Posterior cingulate gyrus (tissue), 11 donors: ENCODE data around the gene ESRRG.

Source experiments
- DNase-seq, 10 donors: peaks; one replicate each; pipeline versions ENCODE4 v3.0.0 to v3.0.0-alpha.2; 2020 to 2021; ENCODE audit warnings: mixed read lengths in 3 of 10
- intact Hi-C: fragments of 100-400 bp; cut with DNase I; formaldehyde crosslinking; loops from one replicate; pipeline ENCODE4 v1.15.1; 2023

The ESRRG gene

DNA sequence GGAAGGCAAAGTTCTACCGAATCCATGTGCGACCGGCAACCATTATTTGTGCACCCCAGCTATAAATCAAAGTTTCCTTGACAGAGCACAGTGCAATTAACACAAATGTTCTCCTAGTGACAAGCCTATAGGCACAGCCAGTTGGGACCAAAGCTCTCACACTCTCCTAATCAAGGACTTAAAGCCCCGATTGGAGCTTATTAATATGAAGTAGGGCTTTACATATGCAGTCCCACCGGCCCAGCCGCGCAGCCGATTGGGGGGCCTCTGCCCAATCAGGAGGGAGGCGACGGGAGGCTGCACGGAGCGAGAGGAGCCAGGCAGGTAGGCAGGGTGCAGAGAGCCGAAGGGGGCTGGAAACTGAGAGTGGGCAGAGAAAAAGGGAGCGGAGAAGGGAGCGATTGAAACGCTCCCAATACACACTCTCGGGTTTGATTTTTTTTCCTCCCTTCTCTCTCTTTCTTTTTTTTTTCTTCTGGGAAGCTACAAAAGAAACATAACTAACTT lies at the start of gene ESRRG:
Gene ESRRG, minus strand, starts transcription at position 156 of the 507 bp plus-strand sequence. Its CDS starts 130 bp downstream, at position 26.
- DNase-seq = peak in 9 of 10 donors; percentile 31 to 94 (median 56)
- intact Hi-C loops = no loop called here

DNA sequence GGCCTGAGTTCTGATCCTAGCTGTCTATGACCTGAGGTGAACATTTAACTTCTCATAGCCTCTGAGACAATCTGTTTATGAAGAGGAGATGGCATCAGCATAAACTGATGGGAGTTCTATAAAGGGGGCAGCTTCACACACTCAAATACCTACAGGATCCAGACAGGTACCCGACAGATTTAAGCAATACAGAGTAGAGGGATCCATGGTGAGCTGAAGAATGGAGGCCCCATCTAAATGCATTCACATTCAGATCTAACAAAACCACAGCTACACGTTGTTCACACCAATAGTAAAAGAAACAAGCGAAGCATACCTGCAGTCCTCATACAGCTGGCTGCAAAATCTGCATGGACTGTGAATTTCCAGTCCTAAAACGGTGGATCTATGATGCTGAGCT lies 48.7 kb upstream of the ESRRG start:
- no peak for DNase-seq
- intact Hi-C loops = no loop called here

DNA sequence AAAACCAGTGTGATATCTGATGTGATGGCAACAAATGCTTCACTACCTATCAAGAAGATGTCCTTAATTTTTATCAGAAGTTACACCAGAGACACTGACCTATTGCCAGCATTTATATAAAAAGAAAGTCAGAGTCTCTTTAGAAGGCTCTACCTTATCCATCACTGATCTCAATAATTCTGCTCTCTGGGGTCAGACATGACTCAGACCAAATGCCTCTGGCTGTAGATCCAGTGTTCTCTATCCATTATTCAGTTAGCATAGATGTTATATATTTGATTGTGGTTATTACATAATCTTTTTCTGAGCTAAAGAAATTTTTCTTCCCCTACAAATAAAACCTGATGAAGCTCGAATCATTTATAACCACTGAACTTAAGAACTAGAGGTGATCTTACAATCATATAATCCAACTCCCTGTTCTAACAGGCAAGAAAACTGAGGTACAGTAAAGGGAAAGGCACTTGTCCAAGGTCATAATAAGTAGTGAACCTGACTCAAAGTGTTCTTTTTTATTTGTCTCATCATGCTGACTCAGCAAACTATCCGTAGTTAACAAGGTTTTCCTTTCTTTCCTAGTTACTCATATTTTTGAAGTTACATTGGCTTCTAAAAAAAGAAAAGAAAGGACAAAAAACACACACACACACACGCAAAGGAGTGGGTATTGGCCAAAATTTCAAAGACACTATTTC lies 43.6 kb upstream of the ESRRG start:
- DNase-seq = no peak
- intact Hi-C loops = no loop called here

DNA sequence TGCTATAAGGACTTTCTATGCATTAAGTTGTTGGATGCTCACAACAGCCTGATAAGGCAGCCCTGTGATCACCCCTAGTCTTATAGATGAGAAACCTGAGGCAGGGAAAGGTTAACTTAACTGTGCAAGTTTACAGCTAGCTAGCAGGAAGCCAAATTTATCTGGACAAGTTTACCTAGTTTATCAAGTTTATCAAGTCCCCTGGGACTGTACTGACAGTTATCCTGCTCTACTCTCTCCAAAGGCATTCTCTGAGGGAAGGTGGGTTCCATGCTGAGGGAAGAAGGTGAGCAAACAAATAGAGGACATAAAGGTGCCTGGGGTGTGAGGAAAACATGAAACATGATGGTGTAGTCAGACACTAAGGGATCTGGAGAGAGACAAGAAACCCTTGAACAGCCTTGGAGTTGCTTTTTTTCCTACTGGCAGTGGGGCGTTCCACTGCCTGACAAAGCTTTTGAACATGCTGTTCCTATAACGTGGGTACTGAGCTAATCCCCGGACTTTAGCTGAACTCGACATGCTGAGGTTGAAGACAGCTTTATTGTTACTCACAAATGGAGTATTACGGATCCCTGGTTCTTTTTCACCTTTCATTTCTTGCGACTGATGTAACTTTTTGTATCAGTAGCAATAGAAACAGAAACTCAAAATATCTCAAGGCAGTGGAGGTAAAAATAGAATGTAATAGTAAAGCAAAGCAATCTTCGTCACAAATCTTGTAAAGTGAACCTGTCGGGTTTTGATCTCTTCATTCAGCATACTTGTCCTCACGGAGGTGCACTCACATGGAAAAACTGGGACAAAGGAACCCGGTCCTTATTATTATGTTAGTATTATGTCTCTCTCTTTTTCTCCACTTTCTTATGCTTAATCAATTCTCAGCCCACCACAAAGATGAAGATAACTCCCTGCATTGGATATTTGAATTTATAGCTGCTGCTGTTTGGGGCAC lies 42.4 kb upstream of the ESRRG start:
- no peak for DNase-seq
- intact Hi-C loops = no loop called here

DNA sequence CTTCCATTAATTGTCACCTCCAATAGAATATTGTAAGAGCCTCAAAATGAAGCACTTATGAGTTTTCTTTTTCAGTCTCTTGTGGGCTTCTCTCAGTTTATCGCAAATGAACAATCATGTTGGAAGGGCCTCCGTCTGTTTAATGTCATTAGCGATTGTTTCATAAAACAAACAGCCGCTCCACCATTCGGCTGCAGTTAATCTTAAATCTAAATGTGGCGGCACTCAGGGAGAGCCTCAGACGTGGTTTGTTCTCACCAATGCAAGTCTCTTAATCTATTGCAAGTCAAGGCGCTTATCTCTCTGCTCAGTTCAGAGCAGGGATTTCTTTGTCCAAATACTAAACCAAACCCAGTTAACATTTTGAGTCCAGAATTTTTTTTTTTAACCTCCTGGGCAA lies 34.9 kb upstream of the ESRRG start:
- intact Hi-C loops = loop anchor here (10.0 kb wide), 2 partner anchors 327 to 577 kb away; no protein-coding TSS in a partner anchor
- DNase-seq = no peak

DNA sequence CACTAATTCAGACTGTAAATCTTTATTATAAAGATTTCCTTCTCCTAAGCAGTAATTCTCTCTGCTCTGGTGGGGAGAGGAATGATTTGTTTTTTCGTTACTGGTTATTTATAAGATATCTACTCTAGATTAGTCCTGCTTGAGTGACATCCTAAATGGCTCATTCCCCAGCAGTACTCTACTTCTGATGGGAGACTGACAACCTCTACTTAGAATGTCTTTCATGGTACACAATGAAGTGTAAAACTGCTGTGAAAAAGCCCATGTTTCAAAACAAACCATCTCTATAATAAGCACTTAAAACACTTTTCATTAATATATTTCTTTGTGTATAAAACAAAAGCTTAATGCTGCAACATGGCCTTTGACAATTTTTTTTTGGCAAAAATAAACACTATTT lies 33.9 kb upstream of the ESRRG start:
- intact Hi-C loops = loop anchor here (10.0 kb wide), 2 partner anchors 328 to 578 kb away; no protein-coding TSS in a partner anchor
- DNase-seq = no peak

DNA sequence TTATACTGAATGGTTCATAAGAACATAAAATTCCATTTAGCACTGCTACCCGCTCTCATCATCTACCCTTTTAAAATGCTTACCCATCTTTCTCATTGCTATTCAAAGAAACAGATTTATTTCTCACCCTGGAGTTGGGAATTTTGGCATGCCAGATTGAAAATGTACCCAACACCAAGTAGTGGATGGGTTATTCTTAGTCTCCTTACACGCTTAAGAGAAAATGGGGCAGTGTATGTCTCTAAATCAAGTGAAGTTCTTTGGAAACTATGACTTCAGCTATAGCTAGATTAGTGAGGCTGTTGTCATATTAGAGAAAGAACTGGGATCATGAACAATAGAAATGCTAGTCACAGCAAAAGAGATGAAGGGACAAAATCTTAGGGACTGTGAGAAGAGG lies 27.7 kb upstream of the ESRRG start:
- intact Hi-C loops = loop anchor here (10.0 kb wide), 2 partner anchors 334 to 584 kb away; no protein-coding TSS in a partner anchor
- DNase-seq = no peak

DNA sequence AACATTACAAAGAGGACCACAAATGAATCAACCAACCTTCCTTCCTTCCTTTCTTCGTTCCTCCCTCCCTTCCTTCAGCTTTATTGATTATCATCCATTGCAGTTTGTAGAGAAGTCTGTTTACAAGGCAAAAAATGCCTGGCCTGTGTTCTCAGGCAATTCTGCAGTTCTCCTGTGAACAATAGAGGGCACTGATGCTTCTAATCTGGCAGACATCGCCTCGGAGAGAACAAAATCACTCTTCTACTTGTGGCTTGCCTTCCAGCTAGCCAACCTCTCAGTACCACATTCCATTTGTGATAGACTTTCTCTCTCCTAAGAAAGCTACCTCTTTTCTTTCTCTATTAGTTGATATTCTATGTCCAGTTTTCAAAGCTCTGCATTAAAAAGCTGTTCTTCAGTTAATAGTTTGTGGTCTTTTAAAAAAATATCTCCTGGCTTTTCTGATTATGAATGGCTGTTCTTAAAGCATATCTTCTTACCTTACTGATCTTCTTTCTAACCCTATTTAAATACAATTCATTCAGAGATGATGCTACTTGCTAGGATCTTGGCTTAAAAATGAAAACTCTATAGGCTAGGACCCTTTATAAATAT lies 26.9 kb upstream of the ESRRG start:
- intact Hi-C loops = loop anchor here (10.0 kb wide), 2 partner anchors 335 to 585 kb away; no protein-coding TSS in a partner anchor
- DNase-seq = peak in 6 of 10 donors; percentile 27 to 81 (median 51)

DNA sequence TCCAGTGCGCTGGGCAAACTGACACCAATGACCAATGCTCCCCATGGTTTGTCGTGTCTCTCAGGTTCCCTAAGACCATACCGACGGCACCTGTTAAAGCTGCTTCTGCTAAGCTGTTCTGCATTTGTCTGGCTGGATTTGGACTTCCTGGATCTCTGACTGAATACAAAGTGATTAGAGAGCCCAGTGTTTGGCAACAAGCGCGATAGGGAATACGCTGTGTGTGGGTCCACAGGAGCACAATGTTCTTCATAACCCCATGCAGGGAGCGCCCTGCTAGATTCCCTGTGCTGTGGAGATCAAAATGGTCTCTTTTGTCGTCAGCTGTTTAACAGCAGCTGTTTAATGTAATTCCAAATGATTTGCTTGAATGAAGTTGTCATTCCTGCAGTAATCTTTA lies 26.0 kb upstream of the ESRRG start:
- DNase-seq = peak in 1 of 10 donors; percentile 32
- intact Hi-C loops = loop anchor here (5.0 kb wide), 1 partner anchor 998 kb away; no protein-coding TSS in a partner anchor

DNA sequence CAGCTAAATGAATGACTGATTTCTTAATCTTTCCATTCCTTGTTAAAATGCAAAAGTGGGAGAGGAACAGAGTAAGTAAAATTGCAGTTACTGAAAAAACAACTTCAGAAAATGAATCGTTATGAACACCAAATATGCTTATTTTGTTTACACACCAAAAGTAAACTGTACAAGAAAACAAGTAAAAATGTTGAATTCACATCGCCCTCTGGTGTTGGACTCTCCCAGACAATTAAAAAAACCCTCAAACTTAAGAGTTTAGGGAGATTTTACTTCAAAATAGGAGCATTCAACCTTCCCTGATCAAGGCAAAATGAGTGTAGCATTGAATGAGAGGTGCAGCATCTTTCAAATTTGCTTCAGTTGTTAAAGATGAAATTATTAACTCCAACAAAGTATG lies 19.4 kb upstream of the ESRRG start:
- no peak for DNase-seq

DNA sequence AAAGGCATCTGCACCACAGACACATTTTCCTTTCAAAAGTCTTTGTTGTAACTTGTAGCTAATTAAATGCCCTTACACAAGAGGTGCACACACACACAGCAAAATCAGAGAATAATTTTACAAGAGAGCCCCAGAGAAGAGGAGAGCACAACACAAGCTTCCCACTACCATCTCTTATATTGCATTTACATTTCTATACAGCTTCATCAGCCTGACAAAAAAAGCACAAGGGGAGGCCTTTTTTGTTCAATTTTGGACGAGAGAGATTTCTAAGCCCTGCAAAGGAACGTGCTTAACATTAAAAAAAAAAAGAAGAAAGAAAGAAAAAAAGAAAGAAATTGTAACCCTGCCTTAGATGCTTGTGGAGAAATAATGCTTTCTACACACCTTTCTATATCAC lies 17.1 kb upstream of the ESRRG start:
- DNase-seq = no peak
- intact Hi-C loops = no loop called here

More for the DNA sequence above, 19.4 kb upstream of the ESRRG start:
- intact Hi-C loops = no loop called here

DNA sequence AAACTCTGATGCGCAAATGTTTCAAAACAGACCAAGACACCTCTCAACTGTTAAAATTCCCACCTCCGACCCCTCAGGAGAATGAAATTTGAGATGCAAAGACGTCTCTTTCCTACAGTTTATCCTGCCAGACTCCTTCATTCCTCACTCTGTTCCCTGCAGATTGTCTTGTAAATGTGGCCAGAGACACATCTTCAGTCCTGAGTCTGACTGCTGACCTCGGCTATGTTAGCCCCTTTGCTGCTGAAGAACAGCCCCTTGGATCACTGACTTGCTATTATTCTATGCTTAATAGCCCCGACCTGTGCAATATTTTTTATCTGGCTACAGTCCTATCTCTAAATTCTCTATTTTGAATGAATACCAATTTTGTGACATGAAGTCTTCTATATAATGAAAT lies 16.6 kb upstream of the ESRRG start:
- intact Hi-C loops = no loop called here
- DNase-seq = no peak

DNA sequence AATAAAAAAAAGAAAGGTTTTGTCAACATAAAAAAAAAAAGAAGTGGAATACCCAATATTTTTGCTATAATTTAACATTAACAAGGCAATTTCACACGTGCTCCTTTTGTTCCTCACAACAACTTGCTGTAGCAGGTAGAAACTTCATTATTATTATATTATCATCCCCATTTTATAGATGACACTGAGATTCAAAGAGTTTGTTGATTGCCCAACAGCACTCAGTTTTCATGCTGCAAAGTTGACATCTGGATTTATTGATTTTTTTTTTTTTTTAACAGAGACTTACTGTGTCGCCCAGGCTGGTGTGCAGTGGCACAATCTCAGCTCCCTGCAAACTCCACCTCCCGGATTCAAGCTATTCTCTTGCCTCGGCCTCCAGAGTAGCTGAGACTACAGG lies 8.9 kb upstream of the ESRRG start:
- intact Hi-C loops = no loop called here
- DNase-seq = no peak

DNA sequence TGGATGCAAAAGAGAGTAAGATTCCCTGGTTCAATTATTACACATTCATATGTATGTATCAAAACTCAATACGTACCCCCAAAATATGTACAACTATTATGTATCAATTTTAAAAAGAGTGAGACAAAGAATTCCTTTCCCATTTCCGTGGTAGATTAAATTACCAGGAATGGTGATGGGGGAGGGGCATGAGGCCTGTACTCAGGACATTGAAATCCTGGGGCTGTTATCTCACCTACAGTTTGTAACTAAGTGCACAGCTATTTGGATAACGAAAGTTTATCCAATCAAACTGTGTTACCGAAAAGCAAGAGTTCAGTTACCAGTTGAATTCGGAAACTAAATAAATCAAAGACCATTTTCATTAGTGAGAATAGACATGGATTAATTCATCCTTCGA lies 8.3 kb upstream of the ESRRG start:
- intact Hi-C loops = no loop called here
- DNase-seq = no peak

DNA sequence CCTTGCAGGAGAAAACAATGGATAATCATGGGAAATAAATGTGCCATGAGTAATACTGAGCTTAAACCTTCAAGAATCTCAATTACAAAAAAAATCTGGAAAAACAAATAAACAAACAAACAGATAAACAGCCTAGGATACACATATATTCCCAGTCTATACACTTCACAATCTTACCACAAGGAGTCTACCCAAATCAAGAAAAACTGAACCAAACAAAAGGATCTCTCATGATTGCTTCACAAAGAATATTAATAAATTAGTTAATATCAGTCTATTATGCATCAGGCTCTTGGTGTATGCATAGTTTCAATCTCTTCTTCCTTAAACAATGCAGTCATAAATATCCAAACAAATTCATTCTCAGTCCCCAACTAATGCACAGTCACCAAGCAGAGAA lies 3.2 kb upstream of the ESRRG start:
- intact Hi-C loops = no loop called here
- no peak for DNase-seq

DNA sequence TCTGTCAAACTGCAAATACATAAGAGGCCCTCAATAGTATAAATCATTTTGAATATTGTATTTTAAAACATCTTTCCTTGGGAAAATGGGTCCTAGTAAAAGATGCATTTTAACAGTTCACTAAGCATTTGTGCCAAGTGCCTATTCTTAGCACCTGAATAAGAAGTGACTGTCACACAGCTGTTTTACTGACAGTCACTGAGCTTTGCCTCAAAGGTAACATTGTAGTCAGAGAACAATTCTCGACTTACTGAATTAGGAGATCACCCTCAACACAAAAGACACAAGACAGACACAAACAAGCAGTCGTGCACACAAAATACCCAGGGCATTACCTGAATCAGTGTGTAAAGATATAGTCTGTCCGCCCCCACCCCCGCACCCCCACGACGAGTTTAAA lies 408 bp downstream of the ESRRG start:
- intact Hi-C loops = no loop called here
- DNase-seq = no peak

DNA sequence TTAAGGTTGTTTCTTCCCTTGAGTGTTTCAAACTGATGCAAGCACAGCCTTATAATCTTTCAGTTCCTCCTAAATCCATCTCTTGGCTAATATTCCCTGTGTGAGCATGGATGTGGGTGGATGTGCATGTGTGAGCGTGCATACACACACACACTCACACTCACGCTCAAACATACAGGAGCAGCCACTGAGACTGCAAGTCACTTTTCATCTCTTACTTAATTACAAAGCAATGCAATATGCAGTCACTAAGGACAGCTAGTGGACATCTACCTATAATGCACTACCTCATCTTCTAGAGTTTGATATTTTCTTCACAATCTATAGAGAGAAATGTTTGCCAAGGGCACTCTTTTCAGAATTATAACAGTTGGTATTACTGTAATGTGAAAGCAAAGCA lies 1.4 kb downstream of the ESRRG start:
- no peak for DNase-seq
- intact Hi-C loops = no loop called here

DNA sequence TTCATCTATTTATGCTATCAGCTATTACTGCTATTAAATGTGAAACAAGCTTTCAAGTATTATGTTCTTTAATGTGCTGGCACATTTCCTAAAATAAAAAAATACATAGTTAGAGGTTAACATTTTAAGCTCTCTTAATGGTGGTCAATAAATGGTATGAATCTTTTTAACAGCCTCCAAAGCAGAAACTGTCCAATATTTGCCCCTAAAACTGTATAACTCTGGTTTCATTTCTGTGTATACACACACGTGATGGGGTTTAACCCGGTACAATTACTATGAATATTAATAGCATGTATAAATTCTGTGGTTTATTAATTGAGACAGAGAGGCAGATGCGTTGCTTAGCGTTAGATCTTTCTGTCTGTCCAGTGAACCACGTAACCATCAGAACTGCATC lies 2.2 kb downstream of the ESRRG start:
- intact Hi-C loops = no loop called here
- no peak for DNase-seq

DNA sequence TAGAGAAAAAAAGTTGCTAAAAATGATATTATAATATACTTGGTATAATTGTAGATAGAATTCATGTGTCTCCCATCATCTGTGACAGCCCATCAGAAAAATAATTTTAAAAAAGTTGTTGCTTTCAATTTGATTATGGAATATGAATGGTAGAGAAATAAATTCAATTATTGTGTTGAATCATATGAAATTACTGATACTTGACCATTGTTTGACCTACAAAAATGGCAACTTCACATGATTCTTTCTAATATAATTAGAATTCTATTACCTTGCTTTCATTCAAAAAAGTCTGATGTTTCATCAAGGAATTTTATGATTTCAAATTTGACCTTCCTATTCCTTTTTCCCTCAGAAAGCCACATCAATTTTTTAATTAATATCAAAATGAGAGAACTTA lies 11.5 kb downstream of the ESRRG start:
- DNase-seq = no peak
- intact Hi-C loops = no loop called here

DNA sequence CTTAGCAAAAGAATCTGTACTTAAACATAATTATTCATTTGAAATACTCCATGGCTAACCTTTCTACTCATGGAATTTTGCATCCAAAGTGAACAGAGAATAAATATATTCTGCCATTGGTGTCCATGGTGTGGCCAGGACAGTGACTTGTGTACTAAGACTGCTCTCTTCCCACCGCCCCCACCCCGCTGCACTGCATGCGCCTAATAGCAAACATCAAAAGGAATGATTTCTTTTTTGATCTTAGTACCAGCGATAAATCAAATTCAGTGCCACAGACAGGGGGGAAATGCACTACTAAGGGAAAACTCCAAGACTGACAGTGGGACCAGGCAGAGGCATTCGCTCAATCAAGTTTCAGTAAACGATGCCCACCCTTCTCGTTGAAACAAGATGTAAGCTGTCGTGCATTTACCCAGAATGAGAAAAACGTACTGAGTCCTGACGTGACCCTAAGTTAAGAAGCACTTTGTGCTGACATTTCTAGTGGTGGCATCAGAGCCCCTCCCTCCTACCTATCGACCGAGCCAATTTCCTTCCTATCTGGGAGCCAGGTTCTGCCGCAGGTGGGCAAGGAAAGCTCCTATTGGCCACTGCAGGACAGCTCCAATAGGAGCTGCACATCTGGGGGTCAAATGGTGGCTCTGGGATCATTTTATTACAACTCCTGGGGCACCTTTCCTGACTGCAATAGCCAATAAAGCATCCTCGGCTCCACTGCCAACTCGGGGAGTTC lies 12.5 kb downstream of the ESRRG start:
- intact Hi-C loops = no loop called here
- DNase-seq = no peak
